ENCODE data around the gene OR5C1. TPM values are rescaled to one million over a fixed set of nuclear protein-coding genes. Genes with fewer than 3 reads are reported as not detected.
"Not testable (repeated sequence)": the region's sequence is repeated elsewhere in the genome, so short reads cannot be mapped to it uniquely, and the experiment has no call there.

Gene OR5C1
- total RNA-seq, 1 donor from 2014 or later: not detected

DNA sequence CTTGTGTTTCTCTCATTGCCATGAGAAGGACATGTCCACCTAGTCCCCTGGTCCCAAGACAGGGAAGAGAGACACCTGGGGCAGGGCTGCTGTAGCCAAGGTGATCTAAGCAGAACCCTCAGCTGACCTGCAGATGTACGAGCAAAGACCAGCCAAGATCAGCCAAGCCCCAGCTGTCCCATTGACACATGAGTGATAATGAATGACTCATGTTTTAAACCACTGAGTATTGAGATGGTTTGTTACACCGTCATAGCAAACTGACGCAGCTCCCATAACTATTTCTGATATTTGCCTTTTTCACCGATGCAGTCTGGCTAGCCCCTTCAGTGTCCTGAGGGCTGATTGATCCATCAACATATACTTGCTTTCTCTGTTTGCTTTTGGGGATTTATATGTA lies 17.9 kb downstream of the OR5C1 start:
- no peak overlapping the region for H3K27ac Mint-ChIP-seq
- Histone ChIP-seq H3K4me2 (no peak overlapping the region), H3K79me2 (ENCODE audit: low read depth) (no peaks in the 10 kb centered on the region), H3K27me3 (no peaks in the 10 kb centered on the region), H3F3A (ENCODE audit: low read depth) (no peaks in the 10 kb centered on the region), H3K27ac (no peak overlapping the region), H4K20me1 (ENCODE audit: low read depth) (no peaks in the 10 kb centered on the region), H2AFZ (replicated peaks) (no peak overlapping the region), H3K4me1 (no peaks in the 10 kb centered on the region), H3K9me3 (ENCODE audit: low read depth) (no peaks in the 10 kb centered on the region), H3K9ac (no peak overlapping the region), H3K36me3 (no peaks in the 10 kb centered on the region), H3K4me3 (no peak overlapping the region)
- DNase-seq (ENCODE audit: low spot score): no peak
- no peak overlapping the region for H3K4me3 Mint-ChIP-seq
- TF ChIP-seq EZH2phosphoT487 (IDR thresholded peaks at IDR 0.05): no peak
- TF ChIP-seq EZH2 (IDR thresholded peaks at IDR 0.05): no peak
- TF ChIP-seq CTCF (IDR thresholded peaks at IDR 0.05): no peak
- peaks cover 2% of the 10 kb centered on the region for H3K27me3 Mint-ChIP-seq (ENCODE audit: insufficient read depth, low read depth)
- no peaks in the 10 kb centered on the region for H3K36me3 Mint-ChIP-seq
- no peaks in the 10 kb centered on the region for H3K4me1 Mint-ChIP-seq
- peaks cover 7% of the 10 kb centered on the region for H3K9me3 Mint-ChIP-seq

DNA sequence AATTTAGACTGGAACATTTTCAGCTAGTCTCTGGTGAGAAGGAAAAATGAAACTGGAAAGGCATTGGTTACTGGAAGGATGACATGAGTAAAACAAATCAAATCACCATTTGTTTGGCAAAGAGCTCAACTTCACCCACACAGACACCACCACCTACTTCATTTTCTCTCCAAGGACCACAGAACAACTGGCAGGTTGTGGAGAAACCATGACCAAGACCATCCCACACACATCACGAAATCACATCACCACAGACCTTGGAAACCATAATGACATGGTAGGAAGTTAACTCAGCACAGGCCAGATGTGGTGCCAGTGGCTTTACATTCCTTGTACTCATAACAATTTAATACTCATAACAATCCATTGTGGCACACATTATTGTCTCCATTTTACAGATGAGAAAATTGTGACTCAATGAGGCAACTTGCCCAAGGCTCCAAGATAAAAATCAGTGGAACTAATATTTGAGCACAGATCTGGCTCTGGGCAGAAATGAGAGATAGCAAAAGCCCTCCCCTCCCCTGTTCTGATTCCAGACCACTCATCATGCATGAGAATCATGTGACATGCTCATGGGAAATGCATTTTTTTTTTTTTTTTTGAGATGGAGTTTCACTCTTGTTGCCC lies 18.7 kb downstream of the OR5C1 start:
- Histone ChIP-seq H3K27ac (no peak overlapping the region), H3K9ac (no peak overlapping the region), H3K9me3 (ENCODE audit: low read depth) (no peaks in the 10 kb centered on the region), H3K36me3 (no peaks in the 10 kb centered on the region), H3K27me3 (no peaks in the 10 kb centered on the region), H3K4me3 (no peak overlapping the region), H3K79me2 (ENCODE audit: low read depth) (no peaks in the 10 kb centered on the region), H3K4me1 (no peaks in the 10 kb centered on the region), H4K20me1 (ENCODE audit: low read depth) (no peaks in the 10 kb centered on the region), H3F3A (ENCODE audit: low read depth) (no peaks in the 10 kb centered on the region), H2AFZ (replicated peaks) (no peak overlapping the region), H3K4me2 (no peak overlapping the region)
- H3K9me3 Mint-ChIP-seq: peaks cover 7% of the 10 kb centered on the region
- TF ChIP-seq EZH2 (IDR thresholded peaks at IDR 0.05) (no peak), EZH2phosphoT487 (IDR thresholded peaks at IDR 0.05) (no peak), CTCF (IDR thresholded peaks at IDR 0.05) (no peak)
- no peaks in the 10 kb centered on the region for H3K4me1 Mint-ChIP-seq
- H3K27me3 Mint-ChIP-seq (ENCODE audit: insufficient read depth, low read depth): peaks cover 2% of the 10 kb centered on the region
- no peak overlapping the region for H3K4me3 Mint-ChIP-seq
- no peaks in the 10 kb centered on the region for H3K36me3 Mint-ChIP-seq
- DNase-seq (ENCODE audit: low spot score): no peak
- H3K27ac Mint-ChIP-seq: no peak overlapping the region

GRCh38 chr9:122808141-122808540 lies 19.4 kb downstream of the OR5C1 start:
- Histone ChIP-seq H3K4me3 (no peak overlapping the region), H3K27me3 (no peaks in the 10 kb centered on the region), H3K79me2 (ENCODE audit: low read depth) (no peaks in the 10 kb centered on the region), H2AFZ (replicated peaks) (no peak overlapping the region), H3K4me2 (no peak overlapping the region), H3K9ac (no peak overlapping the region), H3K4me1 (no peaks in the 10 kb centered on the region), H3K27ac (no peak overlapping the region), H3F3A (ENCODE audit: low read depth) (no peaks in the 10 kb centered on the region), H4K20me1 (ENCODE audit: low read depth) (no peaks in the 10 kb centered on the region), H3K36me3 (no peaks in the 10 kb centered on the region), H3K9me3 (ENCODE audit: low read depth) (no peaks in the 10 kb centered on the region)
- Mint-ChIP-seq H3K36me3 (no peaks in the 10 kb centered on the region), H3K27ac (no peak overlapping the region), H3K9me3 (peaks cover 7% of the 10 kb centered on the region), H3K4me3 (no peak overlapping the region), H3K27me3 (ENCODE audit: insufficient read depth, low read depth) (peaks cover 2% of the 10 kb centered on the region), H3K4me1 (no peaks in the 10 kb centered on the region)
- DNase-seq (ENCODE audit: low spot score): no peak
- TF ChIP-seq EZH2phosphoT487 (IDR thresholded peaks at IDR 0.05) (no peak), CTCF (IDR thresholded peaks at IDR 0.05) (no peak)

GRCh38 chr9:122809261-122809660 lies 20.5 kb downstream of the OR5C1 start:
- H3K4me1 Mint-ChIP-seq; H3K27me3 Mint-ChIP-seq (ENCODE audit: insufficient read depth, low read depth); DNase-seq (ENCODE audit: low spot score); H3K27me3 ChIP-seq; H3K79me2 ChIP-seq (ENCODE audit: low read depth); H3K36me3 ChIP-seq; H3K4me1 ChIP-seq; H3K9me3 Mint-ChIP-seq; H3K4me3 Mint-ChIP-seq; H2AFZ ChIP-seq (replicated peaks); H3K4me2 ChIP-seq; H3K4me3 ChIP-seq; H3F3A ChIP-seq (ENCODE audit: low read depth); H4K20me1 ChIP-seq (ENCODE audit: low read depth); H3K9ac ChIP-seq; H3K9me3 ChIP-seq (ENCODE audit: low read depth); H3K36me3 Mint-ChIP-seq; H3K27ac ChIP-seq; H3K27ac Mint-ChIP-seq: not testable (repeated sequence)
